PC-9 (cell line): ENCODE results near the gene OOSP4A. TPM values are rescaled to one million over a fixed set of nuclear protein-coding genes. Genes with fewer than 3 reads are reported as not detected.

ENCODE experiments used
- BruUV-seq: library from RNA; stranded (reverse); fragments of 400-500 nt; replicated peaks from 2 replicates; lab custom pipeline; 2021; lab: Mats Ljungman, UMichigan
- CTCF ChIA-PET: fragments of 300-600 bp; sonication (Branson Sonifier 250); formaldehyde crosslinking; loops from one replicate; lab custom pipeline; 2022; ENCODE audit warnings: antibody characterized with exemption; lab: Charles Lee
- POLR2A ChIA-PET: fragments of 300-600 bp; sonication (Branson Sonifier 250); formaldehyde crosslinking; loops from one replicate; lab custom pipeline; 2022; ENCODE audit warnings: antibody characterized with exemption; ENCODE audit not compliant: unreplicated experiment; lab: Charles Lee
- DNase-seq, 2 experiments: peaks; one replicate each; pipeline versions ENCODE4 v3.0.0 to v3.0.0-alpha.2; 2015 to 2022; ENCODE audit warnings: mixed read lengths in 1 of 2
- H2AFZ ChIP-seq: fragments of 200-600 bp; sonication (generic); 2 replicates; pipeline ENCODE4 v1.8.1; 2017; ENCODE audit warnings: antibody characterized with exemption
- H3F3A ChIP-seq: fragments of 200-600 bp; sonication (generic); 2 replicates; pipeline ENCODE4 v1.8.1; 2017; ENCODE audit warnings: antibody characterized with exemption, mild to moderate bottlenecking, low read depth; ENCODE audit not compliant: insufficient read depth
- H3K27ac ChIP-seq: fragments of 200-600 bp; sonication (generic); 2 replicates; pipeline ENCODE4 v1.6.1; 2016; ENCODE audit warnings: mixed run types
- H3K27me3 ChIP-seq: fragments of 200-600 bp; sonication (generic); 2 replicates; pipeline ENCODE4 v1.6.1; 2016; ENCODE audit warnings: low read depth, mixed run types; ENCODE audit not compliant: insufficient read depth
- H3K36me3 ChIP-seq: fragments of 200-600 bp; sonication (generic); 2 replicates; pipeline ENCODE4 v1.6.1; 2016; ENCODE audit warnings: low read depth, mixed run types
- H3K4me1 ChIP-seq: fragments of 200-600 bp; sonication (generic); replicated peaks from 2 replicates; pipeline ENCODE4 v1.6.1; 2016; ENCODE audit warnings: mixed run types; ENCODE audit not compliant: insufficient read depth
- H3K4me2 ChIP-seq: fragments of 200-600 bp; sonication (generic); 2 replicates; pipeline ENCODE4 v1.6.1; 2017; ENCODE audit warnings: mixed run types
- H3K4me3 ChIP-seq: fragments of 200-600 bp; sonication (generic); 2 replicates; pipeline ENCODE4 v1.6.1; 2016; ENCODE audit warnings: mixed run types
- H3K79me2 ChIP-seq: fragments of 200-600 bp; sonication (generic); 2 replicates; pipeline ENCODE4 v1.6.1; 2017; ENCODE audit warnings: low read depth, mixed run types
- H3K9me2 ChIP-seq: fragments of 200-600 bp; sonication (generic); 2 replicates; pipeline ENCODE4 v1.8.1; 2017; ENCODE audit warnings: mild to moderate bottlenecking; ENCODE audit not compliant: insufficient read depth
- H3K9me3 ChIP-seq: fragments of 200-600 bp; sonication (generic); 2 replicates; pipeline ENCODE4 v1.8.1; 2016; ENCODE audit warnings: low read depth; ENCODE audit not compliant: insufficient read depth
- H4K20me1 ChIP-seq: fragments of 200-600 bp; sonication (generic); 2 replicates; pipeline ENCODE4 v1.8.1; 2017; ENCODE audit not compliant: insufficient read depth
- EZH2 ChIP-seq: fragments of 200-600 bp; sonication (generic); IDR thresholded peaks from 2 replicates; pipeline ENCODE4 v1.8.0; 2017; ENCODE audit warnings: antibody characterized with exemption, low read depth
- intact Hi-C: fragments of 100-400 bp; cut with micrococcal nuclease; formaldehyde crosslinking; loops from one replicate; pipeline ENCODE4 v1.10.0; 2022; ENCODE audit not compliant: unreplicated experiment
- total RNA-seq: library from RNA; stranded (reverse); gene quantifications from 2 replicates; pipeline ENCODE4 v1.2.3, GENCODE V29; 2021
- TF ChIP-seq, protein P1 (sequence below): fragments of 200-600 bp; sonication (generic); conservative IDR thresholded peaks from 2 replicates; pipeline ENCODE4 v1.6.1; 2017; ENCODE audit warnings: mixed run types, antibody characterized with exemption, mild to moderate bottlenecking, moderate library complexity

Gene OOSP4A
- total RNA-seq, 1 experiment from 2014 or later: not detected

DNA sequence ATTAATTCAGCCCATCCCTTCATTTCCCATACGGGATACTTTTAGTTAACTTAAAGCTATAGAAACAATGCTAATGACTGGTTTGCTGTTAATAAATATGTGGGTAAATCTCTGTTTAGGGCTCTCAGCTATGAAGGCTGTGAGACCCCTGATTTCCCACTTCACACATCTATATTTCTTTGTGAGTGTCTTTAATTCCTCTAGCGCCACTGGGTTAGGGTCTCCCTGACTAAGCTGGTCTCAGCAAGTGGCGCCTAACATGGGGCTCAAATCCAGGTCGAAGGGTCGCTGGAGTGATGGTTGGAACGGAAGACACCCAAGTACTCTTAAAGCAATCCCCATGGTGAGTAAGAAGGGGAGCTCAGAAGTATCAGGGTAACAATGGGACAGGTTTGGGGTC lies 40.0 kb upstream of the OOSP4A start:
- no peak overlapping the region for H3K4me3 ChIP-seq
- no peaks in the 10 kb centered on the region; the same call in 1 of the 2 replicates for H3K9me2 ChIP-seq
- TF ChIP-seq EZH2: no peak
- TF ChIP-seq, protein P1, sequence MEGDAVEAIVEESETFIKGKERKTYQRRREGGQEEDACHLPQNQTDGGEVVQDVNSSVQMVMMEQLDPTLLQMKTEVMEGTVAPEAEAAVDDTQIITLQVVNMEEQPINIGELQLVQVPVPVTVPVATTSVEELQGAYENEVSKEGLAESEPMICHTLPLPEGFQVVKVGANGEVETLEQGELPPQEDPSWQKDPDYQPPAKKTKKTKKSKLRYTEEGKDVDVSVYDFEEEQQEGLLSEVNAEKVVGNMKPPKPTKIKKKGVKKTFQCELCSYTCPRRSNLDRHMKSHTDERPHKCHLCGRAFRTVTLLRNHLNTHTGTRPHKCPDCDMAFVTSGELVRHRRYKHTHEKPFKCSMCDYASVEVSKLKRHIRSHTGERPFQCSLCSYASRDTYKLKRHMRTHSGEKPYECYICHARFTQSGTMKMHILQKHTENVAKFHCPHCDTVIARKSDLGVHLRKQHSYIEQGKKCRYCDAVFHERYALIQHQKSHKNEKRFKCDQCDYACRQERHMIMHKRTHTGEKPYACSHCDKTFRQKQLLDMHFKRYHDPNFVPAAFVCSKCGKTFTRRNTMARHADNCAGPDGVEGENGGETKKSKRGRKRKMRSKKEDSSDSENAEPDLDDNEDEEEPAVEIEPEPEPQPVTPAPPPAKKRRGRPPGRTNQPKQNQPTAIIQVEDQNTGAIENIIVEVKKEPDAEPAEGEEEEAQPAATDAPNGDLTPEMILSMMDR: no peak
- H3F3A ChIP-seq: no peaks in the 10 kb centered on the region
- no peaks in the 10 kb centered on the region for H3K79me2 ChIP-seq
- H3K27me3 ChIP-seq: 0 out of 2 replicates have a peak, but pooled peaks cover 5% of the 10 kb centered on the region
- POLR2A ChIA-PET: no interaction called here
- no peak overlapping the region for H3K27ac ChIP-seq
- H4K20me1 ChIP-seq: no peaks in the 10 kb centered on the region
- no peak overlapping the region for H2AFZ ChIP-seq
- no peak for DNase-seq
- H3K4me2 ChIP-seq: no peak overlapping the region
- intact Hi-C loops: loop anchor here (5.0 kb wide), 1 partner anchor 268 kb away; no protein-coding TSS in a partner anchor
- no peaks in the 10 kb centered on the region for H3K4me1 ChIP-seq
- H3K36me3 ChIP-seq: no peaks in the 10 kb centered on the region
- CTCF ChIA-PET: no interaction called here
- peaks cover 18% of the 10 kb centered on the region; the same call in 1 of the 2 replicates for H3K9me3 ChIP-seq
- BruUV-seq: no TSS peak

DNA sequence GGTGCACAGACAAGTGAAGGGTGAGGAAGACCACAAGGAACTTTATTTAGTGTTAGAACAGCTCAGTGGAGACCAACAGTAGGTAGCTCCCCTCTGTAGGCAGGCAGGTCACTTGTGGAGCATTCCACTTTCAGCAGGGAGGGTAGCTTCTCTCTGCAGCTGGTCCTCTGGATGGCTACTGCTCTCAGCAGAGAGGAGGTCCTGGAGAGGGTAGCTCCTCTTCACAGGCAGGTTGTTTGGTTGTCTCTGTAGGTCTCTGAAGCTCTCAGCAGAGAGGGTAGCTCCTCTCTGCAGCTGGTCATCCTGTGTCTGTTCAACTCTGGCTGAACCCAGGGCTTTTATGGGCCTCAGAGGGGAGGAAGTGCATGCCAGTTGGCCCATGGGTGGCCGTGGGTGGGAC lies 32.1 kb upstream of the OOSP4A start:
- Histone ChIP-seq H3K9me3 (no peaks in the 10 kb centered on the region), H3K9me2 (no peaks in the 10 kb centered on the region), H3K4me2 (no peak overlapping the region), H3K27me3 (peaks cover 30% of the 10 kb centered on the region), H3K4me3 (no peak overlapping the region), H3K4me1 (no peaks in the 10 kb centered on the region), H2AFZ (no peak overlapping the region), H4K20me1 (no peaks in the 10 kb centered on the region), H3K79me2 (no peaks in the 10 kb centered on the region), H3K36me3 (no peaks in the 10 kb centered on the region), H3F3A (no peaks in the 10 kb centered on the region), H3K27ac (no peak overlapping the region)
- BruUV-seq: no TSS peak
- no peak for TF ChIP-seq EZH2
- TF ChIP-seq, protein P1: no peak
- no peak for DNase-seq
- intact Hi-C loops: no loop called here
- POLR2A ChIA-PET: no interaction called here
- CTCF ChIA-PET: interaction anchor here (0.6 kb wide), 1 partner anchor 14 kb away, joined by 10 read pairs; no protein-coding TSS in a partner anchor

DNA sequence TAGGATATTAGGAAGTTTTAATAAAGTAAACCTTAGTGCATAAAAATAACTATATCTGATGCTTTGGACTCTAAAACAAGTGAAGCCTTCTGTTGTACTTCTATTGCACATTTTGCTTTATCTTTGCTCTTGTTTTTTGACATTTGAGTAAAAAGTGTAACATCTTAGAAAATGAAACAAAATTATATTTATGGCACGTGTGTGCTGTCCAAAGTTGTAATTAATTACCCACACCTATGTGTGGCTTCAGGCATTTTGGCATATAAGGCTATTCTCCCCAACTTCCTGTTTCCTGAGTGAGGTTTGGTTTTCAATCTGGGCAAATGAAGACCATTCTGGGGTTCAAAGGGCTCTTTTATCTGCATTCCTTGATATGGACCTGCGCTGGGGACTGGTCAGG lies 25.7 kb upstream of the OOSP4A start, which contains the start of gene OOSP1:
Gene OOSP1 (plus strand): TSS at position 301 of the 400 bp plus-strand sequence. CDS start 23 bp downstream, at position 324.
- TF ChIP-seq, protein P1: no peak
- TF ChIP-seq EZH2: no peak
- H3K4me3 ChIP-seq: no peak within 1 kb of the TSS
- H3F3A ChIP-seq: no peaks in the 10 kb centered on the region
- H3K27ac ChIP-seq: no peak within 1 kb of the TSS
- intact Hi-C loops: no loop called here
- ChIA-PET POLR2A (no interaction called here), CTCF (no interaction called here)
- no peaks in the 10 kb centered on the region for H3K9me2 ChIP-seq
- H3K79me2 ChIP-seq: no peaks in the 10 kb centered on the region
- H2AFZ ChIP-seq: no peak within 1 kb of the TSS
- no peak for DNase-seq
- no TSS peak for BruUV-seq
- no peaks in the 10 kb centered on the region for H3K36me3 ChIP-seq
- H3K4me1 ChIP-seq: no peaks in the 10 kb centered on the region
- no peaks in the 10 kb centered on the region for H3K9me3 ChIP-seq
- peaks cover 62% of the 10 kb centered on the region for H3K27me3 ChIP-seq
- no peak within 1 kb of the TSS for H3K4me2 ChIP-seq
- H4K20me1 ChIP-seq: no peaks in the 10 kb centered on the region
